Measurements from ENCODE around the gene CCSER1.

CCSER1 gene

DNA sequence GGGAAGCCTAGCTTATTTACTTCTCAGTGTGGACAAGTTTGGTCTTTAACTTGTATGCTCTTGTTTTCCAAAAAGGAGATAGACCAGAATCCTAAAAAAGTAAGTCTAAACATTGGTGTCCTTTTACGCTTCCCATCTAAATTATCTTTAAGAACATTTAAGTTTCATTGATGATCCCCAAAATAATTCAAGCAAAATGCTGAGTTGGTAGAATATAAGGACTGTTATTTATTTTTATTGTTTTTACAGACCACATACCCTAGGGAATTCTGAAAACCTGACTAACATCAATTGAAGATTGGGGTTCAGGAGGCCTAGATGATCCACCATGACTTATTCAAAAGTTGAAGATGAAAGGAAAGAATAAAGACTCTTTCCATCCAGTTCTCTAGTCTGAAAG is 653.0 kb downstream of the CCSER1 start:
- Histone ChIP-seq H3K36me3 (ENCODE audit: insufficient read depth, low read length) (no peaks in the 10 kb centered on the region), H3K27me3 (ENCODE audit: insufficient read depth, low read length, poor library complexity, severe bottlenecking) (no peaks in the 10 kb centered on the region), H3K4me2 (ENCODE audit: low read depth, low read length, poor library complexity, severe bottlenecking) (no peak overlapping the region), H3K4me3 (ENCODE audit: low read length, poor library complexity, severe bottlenecking) (no peak overlapping the region), H3K9me3 (ENCODE audit: insufficient read depth, low read depth, low read length) (no peaks in the 10 kb centered on the region), H3K9me2 (replicated peaks; ENCODE audit: low read depth, low read length) (no peaks in the 10 kb centered on the region), H2AFZ (ENCODE audit: low read length) (no peak overlapping the region), H3F3A (ENCODE audit: low read depth) (no peaks in the 10 kb centered on the region), H3K79me2 (ENCODE audit: insufficient read depth, low read length) (no peaks in the 10 kb centered on the region), H3K9ac (ENCODE audit: low read depth, low read length, poor library complexity, severe bottlenecking) (no peak overlapping the region), H4K20me1 (ENCODE audit: insufficient read depth, low read length, poor library complexity, severe bottlenecking) (no peaks in the 10 kb centered on the region), H3K4me1 (ENCODE audit: insufficient read depth, low read length, poor library complexity, severe bottlenecking) (no peaks in the 10 kb centered on the region)
- no peak for TF ChIP-seq EZH2phosphoT487 (IDR thresholded peaks at IDR 0.05; ENCODE audit: borderline replicate concordance)
- TF ChIP-seq CTCF (conservative IDR thresholded peaks at IDR 0.05; ENCODE audit: low read length): no peak

- H3K4me3 ChIP-seq (ENCODE audit: low read length, poor library complexity, severe bottlenecking): no peak overlapping the region
- no peaks in the 10 kb centered on the region for H3F3A ChIP-seq (ENCODE audit: low read depth)
- H3K4me1 ChIP-seq (ENCODE audit: insufficient read depth, low read length, poor library complexity, severe bottlenecking): no peaks in the 10 kb centered on the region
- no peaks in the 10 kb centered on the region for H3K9me2 ChIP-seq (replicated peaks; ENCODE audit: low read depth, low read length)
- no peaks in the 10 kb centered on the region for H3K27me3 ChIP-seq (ENCODE audit: insufficient read depth, low read length, poor library complexity, severe bottlenecking)
- no peaks in the 10 kb centered on the region for H3K9me3 ChIP-seq (ENCODE audit: insufficient read depth, low read depth, low read length)
- no peaks in the 10 kb centered on the region for H4K20me1 ChIP-seq (ENCODE audit: insufficient read depth, low read length, poor library complexity, severe bottlenecking)
- TF ChIP-seq EZH2phosphoT487 (IDR thresholded peaks at IDR 0.05; ENCODE audit: borderline replicate concordance) (no peak), CTCF (conservative IDR thresholded peaks at IDR 0.05; ENCODE audit: low read length) (no peak)
- H2AFZ ChIP-seq (ENCODE audit: low read length): no peak overlapping the region
- no peaks in the 10 kb centered on the region for H3K36me3 ChIP-seq (ENCODE audit: insufficient read depth, low read length)
- no peak overlapping the region for H3K4me2 ChIP-seq (ENCODE audit: low read depth, low read length, poor library complexity, severe bottlenecking)
- no peaks in the 10 kb centered on the region for H3K79me2 ChIP-seq (ENCODE audit: insufficient read depth, low read length)
- H3K9ac ChIP-seq (ENCODE audit: low read depth, low read length, poor library complexity, severe bottlenecking): no peak overlapping the region
Measured at GRCh38 chr4:90786602-90787001, 659.4 kb downstream of the CCSER1 start.

GRCh38 chr4:90792696-90793095 is 665.5 kb downstream of the CCSER1 start:
- Histone ChIP-seq H3K9ac (ENCODE audit: low read depth, low read length, poor library complexity, severe bottlenecking) (no peak overlapping the region), H3K4me3 (ENCODE audit: low read length, poor library complexity, severe bottlenecking) (no peak overlapping the region), H2AFZ (ENCODE audit: low read length) (no peak overlapping the region), H3K9me3 (ENCODE audit: insufficient read depth, low read depth, low read length) (no peaks in the 10 kb centered on the region), H3K27me3 (ENCODE audit: insufficient read depth, low read length, poor library complexity, severe bottlenecking) (no peaks in the 10 kb centered on the region), H3K9me2 (replicated peaks; ENCODE audit: low read depth, low read length) (no peaks in the 10 kb centered on the region), H3F3A (ENCODE audit: low read depth) (no peaks in the 10 kb centered on the region), H3K79me2 (ENCODE audit: insufficient read depth, low read length) (no peaks in the 10 kb centered on the region), H3K4me1 (ENCODE audit: insufficient read depth, low read length, poor library complexity, severe bottlenecking) (no peaks in the 10 kb centered on the region), H3K36me3 (ENCODE audit: insufficient read depth, low read length) (no peaks in the 10 kb centered on the region), H4K20me1 (ENCODE audit: insufficient read depth, low read length, poor library complexity, severe bottlenecking) (no peaks in the 10 kb centered on the region), H3K4me2 (ENCODE audit: low read depth, low read length, poor library complexity, severe bottlenecking) (no peak overlapping the region)
- TF ChIP-seq CTCF (conservative IDR thresholded peaks at IDR 0.05; ENCODE audit: low read length) (no peak), EZH2phosphoT487 (IDR thresholded peaks at IDR 0.05; ENCODE audit: borderline replicate concordance) (no peak)

Measured in Loucy (cell line).